Measurements from ENCODE around the gene FMNL2.

DNA sequence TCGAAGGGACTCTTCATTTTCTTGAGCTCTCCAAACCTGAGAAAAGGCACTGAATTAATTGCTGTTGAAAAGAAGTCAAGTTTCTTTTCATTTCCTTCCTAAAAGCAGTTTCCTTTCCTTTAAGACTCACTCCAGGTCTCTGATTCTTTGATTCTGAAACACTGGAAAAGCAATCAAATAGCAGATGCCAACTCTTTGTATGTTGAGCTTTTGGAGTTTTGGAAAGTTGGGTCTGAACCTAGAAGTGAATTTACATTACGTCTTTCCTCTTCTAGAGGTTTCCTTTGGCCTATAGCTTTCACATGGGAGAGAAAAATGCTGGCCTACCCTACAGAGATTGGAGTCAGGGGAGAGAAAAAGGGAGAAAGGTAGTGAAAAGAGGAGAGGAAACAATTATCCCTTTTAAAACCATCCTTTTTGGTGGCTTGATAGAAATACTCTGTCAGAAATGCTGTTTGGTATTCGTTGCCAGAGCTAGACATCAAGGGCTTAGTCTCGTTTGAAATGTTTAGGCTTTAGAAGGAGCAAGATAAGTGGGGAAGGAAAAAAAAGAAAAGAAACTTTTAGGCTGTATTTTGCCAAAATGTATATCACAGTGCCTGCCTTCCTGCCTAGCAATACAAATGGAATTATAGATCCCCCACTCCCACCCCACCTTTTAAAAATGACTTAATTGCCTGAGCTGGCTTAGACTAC lies 194.6 kb downstream of the FMNL2 start:
- TF ChIP-seq, protein P1, sequence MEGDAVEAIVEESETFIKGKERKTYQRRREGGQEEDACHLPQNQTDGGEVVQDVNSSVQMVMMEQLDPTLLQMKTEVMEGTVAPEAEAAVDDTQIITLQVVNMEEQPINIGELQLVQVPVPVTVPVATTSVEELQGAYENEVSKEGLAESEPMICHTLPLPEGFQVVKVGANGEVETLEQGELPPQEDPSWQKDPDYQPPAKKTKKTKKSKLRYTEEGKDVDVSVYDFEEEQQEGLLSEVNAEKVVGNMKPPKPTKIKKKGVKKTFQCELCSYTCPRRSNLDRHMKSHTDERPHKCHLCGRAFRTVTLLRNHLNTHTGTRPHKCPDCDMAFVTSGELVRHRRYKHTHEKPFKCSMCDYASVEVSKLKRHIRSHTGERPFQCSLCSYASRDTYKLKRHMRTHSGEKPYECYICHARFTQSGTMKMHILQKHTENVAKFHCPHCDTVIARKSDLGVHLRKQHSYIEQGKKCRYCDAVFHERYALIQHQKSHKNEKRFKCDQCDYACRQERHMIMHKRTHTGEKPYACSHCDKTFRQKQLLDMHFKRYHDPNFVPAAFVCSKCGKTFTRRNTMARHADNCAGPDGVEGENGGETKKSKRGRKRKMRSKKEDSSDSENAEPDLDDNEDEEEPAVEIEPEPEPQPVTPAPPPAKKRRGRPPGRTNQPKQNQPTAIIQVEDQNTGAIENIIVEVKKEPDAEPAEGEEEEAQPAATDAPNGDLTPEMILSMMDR (conservative IDR thresholded peaks at IDR 0.05), result no peak
- TF ChIP-seq EZH2 (IDR thresholded peaks at IDR 0.05; ENCODE audit: low read depth), result no peak

All from PC-9 (cell line).